ENCODE measurements around the gene TRIP10. TPM values are rescaled to one million over a fixed set of nuclear protein-coding genes. Genes with fewer than 3 reads are reported as not detected.

The TRIP10 gene
- total and polyA plus RNA-seq, 2 of the 8 experiments (the other 6 are each of a cell fraction or from before 2014, with no cell fraction given): 27.8 to 69.5 TPM

DNA sequence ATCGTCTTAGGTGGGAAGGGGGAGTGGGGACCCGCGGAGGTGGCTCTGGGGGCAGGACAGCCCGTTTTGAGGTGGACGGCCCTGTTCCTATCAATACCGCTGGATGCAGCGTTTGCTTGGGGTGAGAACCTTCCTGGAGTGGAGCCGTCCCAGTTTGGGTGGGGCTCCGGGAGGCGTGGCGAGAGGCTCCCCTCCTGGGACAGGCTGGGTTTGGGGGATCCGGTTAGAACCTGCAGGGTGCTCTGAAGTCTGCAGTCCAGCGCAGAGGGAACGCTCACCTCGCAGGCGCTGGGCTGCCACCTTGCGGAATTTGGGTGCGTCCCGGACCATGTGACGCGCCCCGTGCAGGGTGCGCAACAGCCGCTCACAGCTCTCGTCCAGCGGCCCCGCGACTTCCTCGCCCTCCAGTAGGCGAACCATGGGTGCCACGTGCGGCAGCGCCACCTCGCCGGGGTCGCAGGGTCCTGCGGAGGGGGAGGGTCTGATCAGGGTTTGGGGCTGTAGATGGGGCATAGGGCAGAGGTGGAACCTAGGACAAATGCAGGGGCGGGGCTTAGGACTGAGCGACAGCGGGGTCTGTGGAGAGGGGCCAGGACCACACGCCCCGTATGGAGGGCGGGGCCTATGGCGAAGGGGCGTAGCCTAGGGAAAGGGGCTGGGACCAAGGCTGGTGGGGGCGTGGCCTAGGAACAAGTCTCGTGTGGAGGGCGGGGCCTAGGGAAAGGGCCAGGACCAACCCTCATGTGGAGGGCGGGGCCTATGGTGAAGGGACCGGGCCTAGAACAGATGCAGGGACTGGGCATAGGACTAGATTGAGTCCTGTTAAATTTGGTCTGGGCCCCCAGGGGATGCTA lies 13.9 kb downstream of the TRIP10 start (continued):
- peak; percentile 29; the same call in 1 of the 2 replicates for TF ChIP-seq SP1 (IDR thresholded peaks at IDR 0.05; ENCODE audit: low read depth, low read length)
- TF ChIP-seq CBX8 (IDR thresholded peaks at IDR 0.05; ENCODE audit: borderline replicate concordance, low read depth, low read length): no peak
- peak; percentile 92 for TF ChIP-seq SP4 (IDR thresholded peaks at IDR 0.05; ENCODE audit: low read length)
- TF ChIP-seq JUND (IDR thresholded peaks at IDR 0.05; ENCODE audit: low read length): no peak
- no peak for TF ChIP-seq GABPA (IDR thresholded peaks at IDR 0.05; ENCODE audit: borderline replicate concordance, insufficient read depth, low read length)
- TF ChIP-seq BCL11A (IDR thresholded peaks at IDR 0.05; ENCODE audit: low read depth in 2 of 2, low read length in 2 of 2): no peak
- no peak for TF ChIP-seq MAFK (IDR thresholded peaks at IDR 0.05; ENCODE audit: low read depth, low read length)
- peak; percentile 48 to 75 for TF ChIP-seq POLR2A (IDR thresholded peaks at IDR 0.05; ENCODE audit: control extremely low read depth in 1 of 2, low read depth in 2 of 2, low read length in 2 of 2)
- TF ChIP-seq SUZ12 (IDR thresholded peaks at IDR 0.05; ENCODE audit: low read length): no peak
- TF ChIP-seq, protein P1, sequence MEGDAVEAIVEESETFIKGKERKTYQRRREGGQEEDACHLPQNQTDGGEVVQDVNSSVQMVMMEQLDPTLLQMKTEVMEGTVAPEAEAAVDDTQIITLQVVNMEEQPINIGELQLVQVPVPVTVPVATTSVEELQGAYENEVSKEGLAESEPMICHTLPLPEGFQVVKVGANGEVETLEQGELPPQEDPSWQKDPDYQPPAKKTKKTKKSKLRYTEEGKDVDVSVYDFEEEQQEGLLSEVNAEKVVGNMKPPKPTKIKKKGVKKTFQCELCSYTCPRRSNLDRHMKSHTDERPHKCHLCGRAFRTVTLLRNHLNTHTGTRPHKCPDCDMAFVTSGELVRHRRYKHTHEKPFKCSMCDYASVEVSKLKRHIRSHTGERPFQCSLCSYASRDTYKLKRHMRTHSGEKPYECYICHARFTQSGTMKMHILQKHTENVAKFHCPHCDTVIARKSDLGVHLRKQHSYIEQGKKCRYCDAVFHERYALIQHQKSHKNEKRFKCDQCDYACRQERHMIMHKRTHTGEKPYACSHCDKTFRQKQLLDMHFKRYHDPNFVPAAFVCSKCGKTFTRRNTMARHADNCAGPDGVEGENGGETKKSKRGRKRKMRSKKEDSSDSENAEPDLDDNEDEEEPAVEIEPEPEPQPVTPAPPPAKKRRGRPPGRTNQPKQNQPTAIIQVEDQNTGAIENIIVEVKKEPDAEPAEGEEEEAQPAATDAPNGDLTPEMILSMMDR (IDR thresholded peaks at IDR 0.05; ENCODE audit: control extremely low read depth in 1 of 3, insufficient read depth in 1 of 3, low read depth in 1 of 3, low read length in 3 of 3): peak; percentile 43 to 62 (median 52)
- no peak for TF ChIP-seq RBBP5 (IDR thresholded peaks at IDR 0.05; ENCODE audit: borderline replicate concordance, low read depth, low read length)
- TF ChIP-seq, protein P2, sequence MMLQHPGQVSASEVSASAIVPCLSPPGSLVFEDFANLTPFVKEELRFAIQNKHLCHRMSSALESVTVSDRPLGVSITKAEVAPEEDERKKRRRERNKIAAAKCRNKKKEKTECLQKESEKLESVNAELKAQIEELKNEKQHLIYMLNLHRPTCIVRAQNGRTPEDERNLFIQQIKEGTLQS (IDR thresholded peaks at IDR 0.05; ENCODE audit: insufficient read depth, low read depth, low read length): peak; percentile 62; the same call in 1 of the 2 replicates
- TF ChIP-seq CBX5 (IDR thresholded peaks at IDR 0.05; ENCODE audit: low read depth, low read length): no peak
- no peak for TF ChIP-seq TAF7 (optimal IDR thresholded peaks at IDR 0.05; ENCODE audit: borderline replicate concordance, low read depth, low read length)
- TF ChIP-seq EZH2 (IDR thresholded peaks at IDR 0.05; ENCODE audit: low read depth, low read length, severe bottlenecking): no peak
- 0 out of 2 replicates have a peak, but pooled peaks have one; percentile 17 for TF ChIP-seq CHD2 (IDR thresholded peaks at IDR 0.05; ENCODE audit: low read length)
- no peak for TF ChIP-seq PHF8 (conservative IDR thresholded peaks at IDR 0.05; ENCODE audit: low read depth, low read length)
- peak; percentile 54 for TF ChIP-seq RAD21 (IDR thresholded peaks at IDR 0.05 in 1 of 2, conservative IDR thresholded peaks at IDR 0.05 in 1 of 2; ENCODE audit: low read depth in 2 of 2, low read length in 2 of 2)
- TF ChIP-seq CTBP2 (IDR thresholded peaks at IDR 0.05; ENCODE audit: borderline replicate concordance, insufficient read depth, insufficient read length, low read length): no peak
- TF ChIP-seq RFX5 (IDR thresholded peaks at IDR 0.05; ENCODE audit: borderline replicate concordance, low read depth, low read length): no peak
